Endometrial microvascular endothelial cells (primary cell): ENCODE data around the gene KDM2B. TPM values are rescaled to one million over a fixed set of nuclear protein-coding genes. Genes with fewer than 3 reads are reported as not detected.

ENCODE experiments used
- in situ Hi-C: cut with HindIII; loops from 2 replicates; pipeline ENCODE4 v1.10.0; 2017; ENCODE audit warnings: low sequenced_read_pairs, low pct_unique_long_range_greater_than_20kb; ENCODE audit errors: inconsistent ontology term
- total RNA-seq: library from RNA; depleted of rRNA; stranded (reverse); fragments of >200 nt; gene quantifications from one replicate; pipeline ENCODE4 v1.2.3, GENCODE V29; 2015; ENCODE audit errors: inconsistent ontology term

KDM2B gene
- total RNA-seq, 1 donor from 2014 or later = 25.6 TPM

- in situ Hi-C loops = no loop called here
Observed at GRCh38 chr12:121568971-121569751, 11.7 kb downstream of the KDM2B start.

GRCh38 chr12:121568518-121568917 lies 12.3 kb downstream of the KDM2B start:
- in situ Hi-C loops = no loop called here

GRCh38 chr12:121565076-121565475 lies 15.7 kb downstream of the KDM2B start:
- in situ Hi-C loops = no loop called here

GRCh38 chr12:121562488-121562887 lies 18.3 kb downstream of the KDM2B start:
- in situ Hi-C loops = no loop called here

GRCh38 chr12:121561009-121561395 lies 19.8 kb downstream of the KDM2B start:
- in situ Hi-C loops = no loop called here

GRCh38 chr12:121560392-121561008 lies 20.3 kb downstream of the KDM2B start:
- in situ Hi-C loops = no loop called here

- in situ Hi-C loops = no loop called here
Observed at GRCh38 chr12:121558956-121559355, 21.9 kb downstream of the KDM2B start.

GRCh38 chr12:121550974-121551634 lies 29.7 kb downstream of the KDM2B start:
- in situ Hi-C loops = no loop called here

GRCh38 chr12:121549075-121549474 lies 31.7 kb downstream of the KDM2B start:
- in situ Hi-C loops = no loop called here

- in situ Hi-C loops = no loop called here
Observed at GRCh38 chr12:121545480-121545879, 35.3 kb downstream of the KDM2B start.

- in situ Hi-C loops = no loop called here
Observed at GRCh38 chr12:121543786-121544185, 37.0 kb downstream of the KDM2B start.

GRCh38 chr12:121539908-121540307 lies 40.9 kb downstream of the KDM2B start:
- in situ Hi-C loops = no loop called here

- in situ Hi-C loops = no loop called here
Observed at GRCh38 chr12:121538699-121539061, 42.1 kb downstream of the KDM2B start.

- in situ Hi-C loops = no loop called here
Observed at GRCh38 chr12:121537814-121538698, 42.8 kb downstream of the KDM2B start.

- in situ Hi-C loops = no loop called here
Observed at GRCh38 chr12:121536899-121537813, 43.7 kb downstream of the KDM2B start.

- in situ Hi-C loops = no loop called here
Observed at GRCh38 chr12:121536054-121536898, 44.5 kb downstream of the KDM2B start.
